ENCODE measurements around the gene NFKB1.

- TF ChIP-seq POLR2A (IDR thresholded peaks at IDR 0.05; ENCODE audit: low read length), result no peak
- no peak for TF ChIP-seq GATA1 (IDR thresholded peaks at IDR 0.05; ENCODE audit: low read depth, low read length)
Measured at GRCh38 chr4:102574317-102574716, 73.2 kb downstream of the NFKB1 start.

All from erythroblast (primary cell).